GM21515 (cell line): ENCODE measurements around the gene METTL26.

ENCODE experiments used
- ATAC-seq: cut with Tn5 transposase; IDR thresholded peaks from one replicate; pipeline ENCODE4 v1.9.1; 2021; ENCODE audit not compliant: unreplicated experiment

METTL26 gene

DNA sequence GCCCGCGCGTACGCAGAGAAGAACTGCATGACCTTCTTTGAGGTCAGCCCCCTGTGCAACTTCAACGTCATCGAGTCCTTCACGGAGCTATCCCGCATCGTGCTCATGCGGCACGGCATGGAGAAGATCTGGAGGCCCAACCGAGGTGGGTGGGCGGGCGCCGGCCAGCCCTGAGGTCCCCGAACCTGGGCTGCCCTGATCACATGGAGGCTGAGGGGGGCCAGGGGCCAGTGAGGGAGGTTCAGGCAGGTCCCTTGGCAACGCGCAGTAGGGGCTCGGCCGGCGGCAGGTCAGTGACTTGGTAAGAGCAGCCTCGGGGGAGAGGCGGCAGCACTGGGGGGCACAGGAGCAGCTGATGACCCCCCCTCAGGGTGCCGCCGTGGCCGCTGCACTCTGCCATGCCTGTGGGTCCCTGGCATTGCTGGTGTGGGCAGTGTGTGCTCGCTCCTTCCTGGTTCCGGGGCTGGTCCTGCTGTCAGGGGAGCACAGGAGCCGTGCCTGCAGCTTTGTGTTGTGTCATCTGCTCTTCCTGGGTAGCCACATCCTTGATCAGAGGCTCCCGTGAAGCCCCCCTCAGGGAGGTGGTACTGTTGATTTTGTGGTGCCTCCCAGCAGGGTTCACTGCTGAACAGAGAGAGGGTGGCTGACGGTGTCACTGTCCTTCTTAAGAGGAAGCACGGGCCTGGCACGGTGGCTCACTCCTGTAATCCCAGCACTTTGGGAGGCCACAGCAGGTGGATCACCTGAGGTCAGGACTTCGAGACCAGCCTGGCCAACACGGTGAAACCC, 9.9 kb downstream of the METTL26 start:
- no peak for ATAC-seq

- no peak for ATAC-seq
These were observed 10.8 kb downstream of the METTL26 start for GRCh38 chr16:625117-625976.

- no peak for ATAC-seq
These were observed 11.5 kb downstream of the METTL26 start for GRCh38 chr16:624526-625070.

DNA sequence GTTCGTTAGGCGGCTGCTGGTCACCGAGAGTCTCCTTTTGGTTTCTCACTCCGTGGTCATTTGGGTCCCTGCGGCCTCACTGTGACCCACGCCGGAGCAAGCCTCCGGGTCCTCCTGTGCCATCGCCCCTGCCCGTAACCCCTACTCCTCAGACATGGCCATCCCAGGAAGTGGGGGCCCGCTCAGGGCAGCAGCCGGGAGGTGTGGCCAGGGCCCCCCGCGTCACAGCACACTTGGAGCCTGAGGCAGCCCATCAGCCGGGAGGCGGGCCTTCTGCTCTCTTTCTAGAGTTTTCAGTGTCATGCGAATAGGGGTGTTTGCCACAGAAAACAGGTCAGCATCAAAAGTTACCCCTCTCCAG, 13.2 kb downstream of the METTL26 start:
- ATAC-seq = no peak

DNA sequence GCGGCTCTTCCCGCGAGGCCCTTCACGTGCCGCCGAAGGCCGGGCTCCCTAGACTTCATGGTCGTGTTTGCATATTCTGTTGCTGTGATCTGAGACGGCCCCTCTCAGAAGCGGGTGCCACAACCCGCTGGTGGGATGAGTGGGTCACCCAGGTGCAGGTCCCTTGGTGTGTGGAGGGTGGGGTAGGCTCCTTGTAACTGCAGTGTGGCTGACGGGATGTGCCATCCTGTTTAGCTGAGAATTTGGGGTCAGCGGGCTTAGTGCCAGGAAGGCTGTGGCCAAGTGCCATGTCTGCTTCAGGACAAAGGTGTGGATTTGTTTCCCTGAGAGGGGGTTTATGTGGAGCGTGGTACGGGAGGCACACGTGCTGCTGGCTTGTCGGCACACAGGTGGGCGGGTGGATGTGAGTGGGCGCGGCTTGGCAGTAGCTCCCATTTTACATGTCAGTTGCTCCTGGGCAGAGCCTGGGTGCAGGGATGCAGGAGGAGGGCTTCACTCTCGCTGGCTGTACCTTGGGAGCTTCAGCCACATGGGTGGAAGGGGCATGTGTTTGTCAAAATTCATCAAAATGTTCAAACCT, 14.5 kb downstream of the METTL26 start:
- no peak for ATAC-seq

DNA sequence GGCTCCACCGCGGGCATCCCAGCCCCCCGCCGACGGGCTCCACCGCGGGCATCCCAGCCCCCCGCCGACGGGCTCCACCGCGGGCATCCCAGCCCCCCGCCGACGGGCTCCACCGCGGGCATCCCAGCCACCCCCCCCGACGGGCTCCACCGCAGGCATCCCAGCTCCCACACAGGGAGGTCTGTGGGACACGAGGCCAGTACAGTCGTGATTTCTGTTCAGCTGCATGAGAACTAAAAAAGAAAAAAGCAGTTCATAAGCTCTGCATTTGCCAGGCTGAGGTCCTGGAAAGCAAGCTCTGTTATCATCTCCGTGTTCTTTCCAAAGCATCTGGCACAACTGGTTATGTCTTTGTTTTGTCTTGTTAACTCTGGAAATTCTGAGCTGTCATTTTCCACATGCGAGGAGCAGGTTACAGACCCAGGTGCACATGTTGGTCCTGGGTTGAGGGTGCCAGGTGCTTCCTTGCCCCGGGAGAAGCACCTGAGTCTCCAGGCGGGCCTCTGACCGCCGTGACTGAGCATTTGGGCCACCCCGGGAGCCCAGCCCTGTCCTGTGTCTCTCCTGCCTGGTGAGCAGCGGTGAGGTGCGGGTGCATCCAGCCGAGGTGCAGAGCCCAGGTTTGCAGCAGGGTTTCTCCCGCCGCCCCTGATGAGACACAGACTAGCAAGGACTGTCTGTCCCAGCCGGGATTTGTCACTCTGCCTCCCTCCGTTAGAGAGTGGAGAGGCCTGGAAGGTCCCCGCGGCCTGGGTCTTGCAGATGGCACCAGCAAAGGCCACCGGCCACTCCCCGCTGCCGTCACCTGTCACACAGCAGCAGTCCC, 15.2 kb downstream of the METTL26 start:
- ATAC-seq = no peak

DNA sequence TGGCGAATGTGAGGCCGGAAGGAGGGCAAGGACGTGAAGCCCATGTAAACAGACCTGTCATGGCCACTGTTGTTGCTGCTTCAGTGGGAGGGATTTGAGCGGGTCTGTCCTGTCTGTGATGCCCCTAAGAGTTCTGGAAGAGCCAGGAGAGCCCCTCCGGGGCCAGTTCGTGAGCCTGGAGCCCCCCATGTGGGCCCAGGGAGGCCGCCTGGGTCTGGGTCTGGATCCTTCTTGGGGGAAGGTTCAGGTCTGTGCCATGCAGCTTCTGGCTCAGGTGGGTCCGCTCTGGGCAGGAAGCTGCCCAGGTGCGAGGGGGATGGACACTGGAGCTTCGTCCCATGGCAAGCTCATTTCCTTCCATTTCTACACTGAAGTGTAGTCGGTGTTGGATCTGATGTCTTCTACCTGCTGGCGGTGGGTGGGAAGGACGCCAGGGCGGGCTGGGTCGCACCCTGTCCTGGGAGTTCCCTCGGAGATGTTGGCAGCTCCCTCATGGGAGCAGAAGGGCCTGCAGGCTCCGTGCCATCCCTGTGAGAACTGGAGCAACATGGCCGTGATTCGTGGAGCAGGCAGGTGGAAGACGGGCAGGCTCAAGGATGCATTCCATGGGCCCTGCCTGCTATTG, 16.5 kb downstream of the METTL26 start:
- ATAC-seq = no peak

GRCh38 chr16:617855-618254, 18.2 kb downstream of the METTL26 start:
- no peak for ATAC-seq

GRCh38 chr16:616733-617586, 19.1 kb downstream of the METTL26 start:
- ATAC-seq = no peak

- ATAC-seq = no peak
These were observed 21.0 kb downstream of the METTL26 start for GRCh38 chr16:615122-615521.

DNA sequence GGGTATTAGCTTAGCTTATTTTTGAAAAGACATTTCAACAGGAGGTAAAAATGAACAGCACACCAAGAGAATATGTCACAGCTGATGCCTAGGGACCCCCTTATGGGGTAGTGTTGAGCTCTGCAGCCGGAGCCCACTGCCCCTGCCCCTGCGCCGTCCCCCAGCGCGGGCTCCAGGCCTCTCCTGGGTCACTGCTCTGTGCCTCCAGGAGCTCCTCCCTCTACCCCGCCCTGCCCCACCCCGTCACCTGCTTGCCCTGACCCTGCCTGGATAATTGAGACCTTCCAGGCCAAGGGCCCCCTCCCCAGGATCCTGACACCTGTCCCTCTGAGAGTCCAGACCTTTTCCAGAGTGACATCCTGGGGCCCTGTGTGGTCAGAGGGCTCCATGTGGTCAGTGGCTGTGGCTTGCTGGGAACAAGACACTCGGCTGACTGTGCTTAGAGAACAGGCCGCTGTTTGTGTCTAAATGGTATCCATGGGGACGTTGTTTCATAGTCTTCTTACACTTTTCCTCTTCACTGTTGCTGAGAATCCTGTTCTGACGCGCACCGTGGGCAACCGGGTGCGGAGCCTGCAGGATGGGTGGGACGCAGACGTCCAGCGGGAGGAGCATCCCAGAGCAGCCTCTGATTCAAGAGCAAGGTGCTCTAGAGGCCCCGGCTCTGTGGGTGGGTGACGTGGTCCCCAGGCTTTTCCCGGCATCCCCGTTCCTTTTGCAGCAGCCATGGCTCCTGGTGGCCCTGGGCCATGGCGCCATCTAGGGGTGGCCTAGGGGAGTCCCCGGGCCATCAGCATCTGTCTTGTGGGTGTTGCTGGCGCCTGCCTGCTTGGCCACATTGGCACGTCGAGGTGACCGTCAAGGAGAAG, 25.4 kb downstream of the METTL26 start:
- ATAC-seq = no peak

DNA sequence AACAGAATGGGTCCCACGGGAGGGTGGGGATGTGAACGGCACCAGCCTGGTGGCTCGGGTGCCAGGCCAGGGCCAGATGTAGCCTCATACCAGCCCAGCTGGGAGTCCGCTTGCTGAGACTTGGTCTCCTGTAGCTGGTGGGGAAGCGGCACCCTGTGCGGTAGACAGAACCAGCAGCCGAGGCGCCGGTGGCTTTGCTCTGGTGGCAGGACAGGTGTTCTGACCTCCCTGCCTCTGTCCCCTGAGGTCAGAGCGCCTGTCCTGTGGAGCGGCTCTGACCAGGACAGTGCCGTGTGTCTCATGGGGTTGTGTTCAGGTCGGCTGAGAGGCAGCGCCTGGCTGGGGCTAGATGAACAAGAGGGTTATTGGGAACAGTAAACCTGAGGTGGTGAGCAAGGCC, 26.1 kb downstream of the METTL26 start:
- no peak for ATAC-seq

DNA sequence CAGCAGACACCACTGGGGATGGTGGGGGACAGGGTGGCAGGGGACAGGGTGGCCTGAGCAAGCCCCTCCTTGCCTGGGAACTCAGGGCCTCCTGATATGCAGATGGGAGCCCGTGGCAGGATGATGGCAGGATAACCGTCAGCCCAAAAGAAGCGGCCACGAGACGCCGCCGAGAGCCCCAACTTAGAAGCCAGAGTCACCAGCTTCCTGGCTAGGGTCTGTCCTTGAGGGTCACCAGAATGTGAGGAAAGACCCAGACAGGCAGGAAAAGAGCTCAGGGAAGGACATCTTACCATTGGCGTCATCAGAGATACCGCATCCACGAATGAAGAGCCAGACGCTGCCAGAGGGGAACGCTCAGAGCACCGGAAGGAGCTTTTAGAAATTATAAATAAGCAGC, 26.8 kb downstream of the METTL26 start:
- ATAC-seq = no peak

DNA sequence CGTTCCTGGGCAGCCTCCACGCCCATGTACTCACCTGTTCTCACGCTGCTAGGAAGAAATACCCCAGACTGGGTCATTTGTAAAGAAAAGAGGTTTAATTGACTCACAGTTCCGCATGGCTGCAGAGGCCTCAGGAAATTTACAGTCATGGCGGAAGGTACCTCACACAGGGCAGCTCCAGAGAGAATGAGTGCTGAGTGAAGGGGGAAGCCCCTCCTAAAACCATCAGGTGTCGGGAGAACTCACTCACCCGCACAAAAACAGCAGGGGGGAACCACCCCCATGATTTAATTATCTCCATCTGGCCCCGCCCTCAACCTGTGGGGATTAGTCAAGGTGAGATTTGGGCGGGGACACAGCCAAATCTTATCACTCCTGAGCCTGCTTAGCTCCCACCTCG, 28.1 kb downstream of the METTL26 start:
- ATAC-seq = no peak

DNA sequence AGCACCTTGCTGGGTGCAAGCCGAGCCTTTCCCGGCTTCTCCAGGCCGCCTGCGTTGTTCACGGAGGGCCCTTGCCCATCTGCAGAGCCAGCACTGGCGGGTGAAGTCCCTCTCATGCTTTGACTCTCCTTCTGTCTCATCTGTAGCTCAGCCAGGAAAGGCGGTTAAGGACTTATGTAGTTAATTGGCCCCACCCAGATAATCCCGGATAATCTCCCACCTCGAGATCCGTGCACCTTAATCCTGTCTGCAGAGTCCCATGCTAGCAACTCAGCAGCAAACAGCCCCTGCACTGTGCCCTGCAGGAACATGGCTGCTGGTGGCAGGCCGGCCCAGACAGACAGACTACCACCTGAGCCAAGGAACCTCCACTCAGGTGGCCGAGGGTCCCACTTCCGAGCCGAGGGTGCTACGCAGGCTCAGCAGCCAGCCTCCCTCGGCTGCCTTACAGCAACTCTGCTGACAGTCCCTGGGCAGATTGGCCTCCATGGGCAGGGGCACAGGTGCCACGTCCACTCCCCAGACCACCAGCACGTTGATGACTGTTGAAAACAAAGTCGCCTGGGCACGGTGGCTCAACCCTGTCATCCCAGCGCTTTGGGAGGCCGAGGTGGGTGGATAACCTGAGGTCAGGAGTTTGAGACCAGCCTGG, 29.3 kb downstream of the METTL26 start:
- no peak for ATAC-seq

GRCh38 chr16:603933-604332, 32.2 kb downstream of the METTL26 start:
- ATAC-seq = no peak

- no peak for ATAC-seq
These were observed 35.3 kb downstream of the METTL26 start for GRCh38 chr16:600781-601180.
